Endothelial cell of umbilical vein (primary cell): ENCODE measurements around the gene SLC46A1.

Source experiments
- GATA2 ChIP-seq: IDR thresholded peaks from 2 replicates; pipeline ENCODE4 v1.7.0; 2011; ENCODE audit warnings: low read depth, mild to moderate bottlenecking, moderate library complexity, mixed read lengths, low read length; ENCODE audit not compliant: insufficient read length, insufficient read depth
- POLR2AphosphoS5 ChIP-seq: IDR thresholded peaks from 2 replicates; pipeline ENCODE4 v1.6.1; 2012; ENCODE audit warnings: low read depth, mild to moderate bottlenecking, control low read depth, low read length, moderate library complexity; ENCODE audit not compliant: insufficient read depth
- TF ChIP-seq, protein P1 (sequence below), 2 donors: IDR thresholded peaks; 1 replicate in 1 of 2; 2 replicates in 1 of 2; pipeline ENCODE4 v1.5.1; 2011; ENCODE audit warnings: low read length in 2 of 2, mild to moderate bottlenecking in 2 of 2, moderate library complexity in 2 of 2, control low read depth in 1 of 2, inconsistent platforms in 1 of 2, low read depth in 1 of 2; ENCODE audit not compliant: insufficient read depth in 1 of 2; ENCODE audit errors: extremely low read depth in 1 of 2

DNA sequence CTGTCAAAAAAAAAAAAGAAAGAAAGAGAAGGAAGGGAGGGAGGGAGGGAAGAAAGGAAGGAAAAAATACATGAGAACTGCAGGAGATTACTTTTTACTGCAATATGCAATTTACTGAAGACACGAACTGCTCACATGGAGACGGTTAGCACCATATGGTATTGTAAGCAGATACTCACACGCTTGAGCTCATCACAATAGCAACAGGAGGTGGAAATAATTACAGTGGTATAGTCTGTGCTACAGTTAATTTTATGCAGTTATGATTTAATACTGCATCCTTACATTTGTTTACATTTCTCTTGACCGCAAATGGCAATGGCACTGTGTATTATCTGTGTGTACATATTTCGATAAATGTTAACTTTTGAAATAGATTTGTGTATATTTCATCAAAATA, 21.4 kb upstream of the SLC46A1 start:
- TF ChIP-seq POLR2AphosphoS5 (no peak), GATA2 (no peak)
- TF ChIP-seq, protein P1, sequence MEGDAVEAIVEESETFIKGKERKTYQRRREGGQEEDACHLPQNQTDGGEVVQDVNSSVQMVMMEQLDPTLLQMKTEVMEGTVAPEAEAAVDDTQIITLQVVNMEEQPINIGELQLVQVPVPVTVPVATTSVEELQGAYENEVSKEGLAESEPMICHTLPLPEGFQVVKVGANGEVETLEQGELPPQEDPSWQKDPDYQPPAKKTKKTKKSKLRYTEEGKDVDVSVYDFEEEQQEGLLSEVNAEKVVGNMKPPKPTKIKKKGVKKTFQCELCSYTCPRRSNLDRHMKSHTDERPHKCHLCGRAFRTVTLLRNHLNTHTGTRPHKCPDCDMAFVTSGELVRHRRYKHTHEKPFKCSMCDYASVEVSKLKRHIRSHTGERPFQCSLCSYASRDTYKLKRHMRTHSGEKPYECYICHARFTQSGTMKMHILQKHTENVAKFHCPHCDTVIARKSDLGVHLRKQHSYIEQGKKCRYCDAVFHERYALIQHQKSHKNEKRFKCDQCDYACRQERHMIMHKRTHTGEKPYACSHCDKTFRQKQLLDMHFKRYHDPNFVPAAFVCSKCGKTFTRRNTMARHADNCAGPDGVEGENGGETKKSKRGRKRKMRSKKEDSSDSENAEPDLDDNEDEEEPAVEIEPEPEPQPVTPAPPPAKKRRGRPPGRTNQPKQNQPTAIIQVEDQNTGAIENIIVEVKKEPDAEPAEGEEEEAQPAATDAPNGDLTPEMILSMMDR (IDR thresholded peaks at IDR 0.05; ENCODE audit: extremely low read depth in 1 of 2, insufficient read depth in 1 of 2, low read depth in 1 of 2, low read length in 2 of 2): no peak
